Epithelial cell of esophagus (primary cell): ENCODE data around the gene PRR12.

Experiments
- DNase-seq: peaks from one replicate; pipeline ENCODE4 v3.0.0; 2010; ENCODE audit warnings: low read depth
- H3K4me3 ChIP-seq: 2 replicates; pipeline ENCODE4 v1.5.1; 2011; ENCODE audit warnings: mild to moderate bottlenecking, low read length, control low read depth
- CTCF ChIP-seq: IDR thresholded peaks from 2 replicates; pipeline ENCODE4 v1.5.1; 2011; ENCODE audit warnings: low read depth, mild to moderate bottlenecking, low read length, control low read depth, inconsistent platforms; ENCODE audit not compliant: insufficient read depth; ENCODE audit errors: missing control alignments

The PRR12 gene

GRCh38 chr19:49663224-49663623 lies 72.2 kb downstream of the PRR12 start:
- no peak for TF ChIP-seq CTCF
- DNase-seq = no peak
- no peak overlapping the region for H3K4me3 ChIP-seq

GRCh38 chr19:49664171-49665035 lies 73.4 kb downstream of the PRR12 start:
- peak; percentile 96 for DNase-seq
- H3K4me3 ChIP-seq = peak overlapping the region; percentile 98
- TF ChIP-seq CTCF = peak; percentile 27

GRCh38 chr19:49665036-49665350 lies 74.0 kb downstream of the PRR12 start:
- no peak for DNase-seq
- H3K4me3 ChIP-seq = peak overlapping the region; percentile 98
- TF ChIP-seq CTCF = no peak

- peak within 1 kb of the TSS; percentile 98 for H3K4me3 ChIP-seq
- peak; percentile 96 for DNase-seq
- TF ChIP-seq CTCF = no peak
These were observed 74.6 kb downstream of the PRR12 start, which contains the start of the genes BCL2L12 and IRF3 for GRCh38 chr19:49665351-49666119. Gene BCL2L12 (plus strand): TSS chr19:49665933. CDS start chr19:49666693, 760 bp downstream. Gene IRF3 (minus strand): TSS chr19:49665857. CDS start chr19:49664838, 1,019 bp downstream.

- no peak for TF ChIP-seq CTCF
- H3K4me3 ChIP-seq = peak overlapping the region; percentile 98
- DNase-seq = no peak
These were observed 75.1 kb downstream of the PRR12 start for GRCh38 chr19:49666120-49666444.

- TF ChIP-seq CTCF = no peak
- no peak overlapping the region for H3K4me3 ChIP-seq
- DNase-seq = no peak
These were observed 76.5 kb downstream of the PRR12 start for GRCh38 chr19:49667473-49667872.
